Neural crest cell (in vitro differentiated cells): ENCODE data around the gene NDUFA6. TPM values are rescaled to one million over a fixed set of nuclear protein-coding genes. Genes with fewer than 3 reads are reported as not detected.
"Not testable (repeated sequence)": the region's sequence is repeated elsewhere in the genome, so short reads cannot be mapped to it uniquely, and the experiment has no call there.

ENCODE experiments used
- DNase-seq: peaks from one replicate; pipeline ENCODE4 v3.0.0; 2021; ENCODE audit warnings: low read depth, mixed read lengths, low spot score
- H3K27ac Mint-ChIP-seq: one replicate; pipeline ENCODE4 v1.8.0; 2021; ENCODE audit warnings: mild to moderate bottlenecking, mixed read lengths; ENCODE audit not compliant: unreplicated experiment
- H3K27me3 Mint-ChIP-seq: 2 replicates; pipeline ENCODE4 v1.8.0; 2021; ENCODE audit warnings: low read depth, mild to moderate bottlenecking, mixed read lengths
- H3K36me3 Mint-ChIP-seq: 2 replicates; pipeline ENCODE4 v1.8.0; 2021; ENCODE audit warnings: low read depth, mild to moderate bottlenecking, mixed read lengths
- H3K4me1 Mint-ChIP-seq: 2 replicates; pipeline ENCODE4 v1.8.0; 2021; ENCODE audit warnings: mixed read lengths
- H3K4me3 Mint-ChIP-seq: one replicate; pipeline ENCODE4 v1.8.0; 2021; ENCODE audit warnings: mild to moderate bottlenecking, mixed read lengths
- H3K9me3 Mint-ChIP-seq: 2 replicates; pipeline ENCODE4 v1.8.0; 2021; ENCODE audit warnings: mixed read lengths
- total RNA-seq: library from RNA; stranded (reverse); gene quantifications from 2 replicates; pipeline ENCODE4 v1.2.1, GENCODE V29; 2021
- TF ChIP-seq, protein P1 (sequence below): fragments of 200-600 bp; sonication (generic); conservative IDR thresholded peaks from 2 replicates; pipeline ENCODE4 v1.5.0; 2021; ENCODE audit warnings: antibody characterized with exemption, mild to moderate bottlenecking

The NDUFA6 gene
- total RNA-seq, 1 donor from 2014 or later: 104 TPM

DNA sequence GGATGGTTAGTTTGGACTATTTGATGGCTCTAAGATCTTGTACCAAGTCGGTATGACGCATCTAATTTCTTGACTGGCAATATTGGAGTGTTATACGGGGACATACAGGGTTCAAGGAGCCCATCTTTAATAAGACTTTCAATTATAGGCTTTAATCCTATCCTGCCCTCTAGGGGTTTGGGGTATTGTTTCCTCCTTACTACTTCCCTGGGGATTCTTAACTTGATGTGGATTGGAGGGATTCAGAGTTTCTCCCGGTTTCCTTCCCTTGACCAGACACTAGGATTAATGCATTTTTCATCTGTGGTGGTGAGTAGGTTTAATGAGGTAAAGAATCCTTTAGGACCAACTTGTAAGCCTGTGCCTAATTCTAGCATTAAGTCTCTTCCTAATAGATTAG, 21.2 kb upstream of the NDUFA6 start:
- H3K36me3 Mint-ChIP-seq: peaks cover 22% of the 10 kb centered on the region
- H3K4me1 Mint-ChIP-seq: peaks cover 6% of the 10 kb centered on the region
- TF ChIP-seq, protein P1, sequence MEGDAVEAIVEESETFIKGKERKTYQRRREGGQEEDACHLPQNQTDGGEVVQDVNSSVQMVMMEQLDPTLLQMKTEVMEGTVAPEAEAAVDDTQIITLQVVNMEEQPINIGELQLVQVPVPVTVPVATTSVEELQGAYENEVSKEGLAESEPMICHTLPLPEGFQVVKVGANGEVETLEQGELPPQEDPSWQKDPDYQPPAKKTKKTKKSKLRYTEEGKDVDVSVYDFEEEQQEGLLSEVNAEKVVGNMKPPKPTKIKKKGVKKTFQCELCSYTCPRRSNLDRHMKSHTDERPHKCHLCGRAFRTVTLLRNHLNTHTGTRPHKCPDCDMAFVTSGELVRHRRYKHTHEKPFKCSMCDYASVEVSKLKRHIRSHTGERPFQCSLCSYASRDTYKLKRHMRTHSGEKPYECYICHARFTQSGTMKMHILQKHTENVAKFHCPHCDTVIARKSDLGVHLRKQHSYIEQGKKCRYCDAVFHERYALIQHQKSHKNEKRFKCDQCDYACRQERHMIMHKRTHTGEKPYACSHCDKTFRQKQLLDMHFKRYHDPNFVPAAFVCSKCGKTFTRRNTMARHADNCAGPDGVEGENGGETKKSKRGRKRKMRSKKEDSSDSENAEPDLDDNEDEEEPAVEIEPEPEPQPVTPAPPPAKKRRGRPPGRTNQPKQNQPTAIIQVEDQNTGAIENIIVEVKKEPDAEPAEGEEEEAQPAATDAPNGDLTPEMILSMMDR: no peak
- no peak for DNase-seq
- peaks cover 10% of the 10 kb centered on the region for H3K9me3 Mint-ChIP-seq
- H3K27me3 Mint-ChIP-seq: no peaks in the 10 kb centered on the region
- H3K4me3 Mint-ChIP-seq: no peak overlapping the region
- H3K27ac Mint-ChIP-seq: no peak overlapping the region

- Mint-ChIP-seq H3K4me1 (peaks cover 6% of the 10 kb centered on the region), H3K36me3 (peaks cover 21% of the 10 kb centered on the region), H3K27me3 (no peaks in the 10 kb centered on the region), H3K9me3 (peaks cover 7% of the 10 kb centered on the region), H3K4me3 (no peak overlapping the region), H3K27ac (no peak overlapping the region)
- TF ChIP-seq, protein P1: no peak
- DNase-seq: no peak
Observed at GRCh38 chr22:42108848-42109247, 18.3 kb upstream of the NDUFA6 start.

DNA sequence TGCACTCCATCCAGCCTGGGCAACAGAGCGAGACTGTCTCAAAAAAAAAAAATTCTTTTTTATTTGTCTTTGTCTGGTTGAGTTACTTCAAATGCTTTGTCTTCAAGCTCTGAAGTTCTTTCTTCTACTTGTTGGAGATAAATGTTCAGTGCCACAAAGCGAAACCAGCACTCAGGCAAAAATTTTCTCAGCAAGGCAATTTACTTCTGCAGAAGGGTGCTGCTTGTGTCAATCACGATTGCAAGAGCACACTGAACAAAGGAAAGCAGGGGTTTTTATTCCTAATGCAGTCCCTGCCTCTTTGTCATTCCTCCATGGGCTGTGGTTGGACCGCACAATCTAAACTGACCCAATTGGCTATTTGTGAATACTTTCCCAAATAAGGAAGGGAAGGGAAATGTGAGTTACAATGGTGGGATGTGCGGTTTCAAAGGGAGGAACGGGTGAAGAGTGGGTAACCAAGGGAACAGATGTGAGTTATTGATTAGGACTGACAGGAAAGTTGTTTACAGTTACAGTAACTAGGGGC, 13.8 kb upstream of the NDUFA6 start:
- H3K36me3 Mint-ChIP-seq: peaks cover 32% of the 10 kb centered on the region
- H3K9me3 Mint-ChIP-seq: peaks cover 13% of the 10 kb centered on the region
- H3K4me3 Mint-ChIP-seq, DNase-seq, H3K4me1 Mint-ChIP-seq, H3K27ac Mint-ChIP-seq, H3K27me3 Mint-ChIP-seq: not testable (repeated sequence)

GRCh38 chr22:42101199-42101598, 10.6 kb upstream of the NDUFA6 start:
- no peaks in the 10 kb centered on the region for H3K4me1 Mint-ChIP-seq
- DNase-seq: no peak
- H3K9me3 Mint-ChIP-seq: peaks cover 14% of the 10 kb centered on the region
- no peak overlapping the region for H3K4me3 Mint-ChIP-seq
- TF ChIP-seq, protein P1: no peak
- H3K27me3 Mint-ChIP-seq: no peaks in the 10 kb centered on the region
- no peak overlapping the region for H3K27ac Mint-ChIP-seq
- peaks cover 35% of the 10 kb centered on the region for H3K36me3 Mint-ChIP-seq

DNA sequence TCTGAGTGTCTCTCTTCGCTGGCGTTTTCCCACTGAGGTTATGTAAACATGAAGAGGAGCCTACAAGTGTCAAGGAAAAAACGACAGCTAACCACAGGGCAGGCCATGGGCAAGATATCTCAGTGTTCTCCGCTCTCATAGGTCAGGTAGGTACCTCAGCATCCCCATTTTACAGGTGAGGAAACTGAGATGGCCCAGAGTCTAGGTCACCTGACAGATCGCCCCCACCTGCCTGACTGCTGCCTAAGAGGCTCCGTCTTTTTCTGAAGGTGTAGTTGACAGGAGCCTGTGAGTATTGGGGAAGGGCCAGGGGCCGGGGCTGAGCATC, 847 bp upstream of the NDUFA6 start:
- TF ChIP-seq, protein P1: no peak
- H3K4me3 Mint-ChIP-seq: peak overlapping the region; percentile 100
- peaks cover 27% of the 10 kb centered on the region for H3K36me3 Mint-ChIP-seq
- no peak overlapping the region for H3K27ac Mint-ChIP-seq
- H3K27me3 Mint-ChIP-seq: peaks cover 4% of the 10 kb centered on the region
- peaks cover 2% of the 10 kb centered on the region for H3K9me3 Mint-ChIP-seq
- H3K4me1 Mint-ChIP-seq: peaks cover 30% of the 10 kb centered on the region
- no peak for DNase-seq

DNA sequence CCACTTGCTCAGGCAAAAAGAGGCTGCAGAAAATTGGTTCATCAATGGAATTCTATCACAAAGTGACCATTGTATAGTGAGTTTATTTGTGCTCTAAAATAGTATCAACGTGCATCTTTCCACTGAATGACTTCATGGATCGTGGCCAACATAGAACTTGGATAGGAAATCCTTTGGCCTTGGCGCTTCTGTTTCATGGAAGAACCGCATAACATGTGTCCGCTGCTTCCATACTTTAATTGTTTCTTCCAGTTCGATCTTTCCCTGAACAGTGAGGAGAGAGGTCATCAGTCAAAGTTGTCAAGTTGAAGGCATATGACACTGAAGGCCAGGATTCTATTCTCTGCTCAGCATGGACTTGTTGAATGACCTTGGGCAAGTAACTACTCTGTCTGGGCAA, 4.5 kb downstream of the NDUFA6 start:
- Mint-ChIP-seq H3K27ac (no peak overlapping the region), H3K4me1 (peaks cover 36% of the 10 kb centered on the region), H3K9me3 (peaks cover 2% of the 10 kb centered on the region), H3K27me3 (peaks cover 4% of the 10 kb centered on the region), H3K4me3 (peak overlapping the region; percentile 50), H3K36me3 (peaks cover 45% of the 10 kb centered on the region)
- no peak for DNase-seq
- TF ChIP-seq, protein P1: no peak
